Hepatocyte (in vitro differentiated cells): ENCODE measurements around the gene LRP3.

Experiments
- CTCF ChIP-seq: fragments of 200-600 bp; sonication (generic); IDR thresholded peaks from 2 replicates; pipeline ENCODE4 v1.5.1; 2016; ENCODE audit warnings: antibody characterized with exemption, mild to moderate bottlenecking; ENCODE audit not compliant: poor library complexity
- EZH2 ChIP-seq: fragments of 200-600 bp; sonication (generic); IDR thresholded peaks from 2 replicates; pipeline ENCODE4 v1.6.1; 2016; ENCODE audit warnings: antibody characterized with exemption, mild to moderate bottlenecking, borderline replicate concordance

GRCh38 chr19:33146209-33146608 is 47.9 kb upstream of the LRP3 start:
- TF ChIP-seq CTCF (no peak), EZH2 (no peak)
